Hematopoietic multipotent progenitor cell treated with erythropoietin and hydrocortisone succinate and interleukin-3 and kit ligand, for 6 days (in vitro differentiated cells): Measurements from ENCODE around the gene G6PD.
"Not testable (repeated sequence)": the region's sequence is repeated elsewhere in the genome, so short reads cannot be mapped to it uniquely, and the experiment has no call there.

Source experiments
- DNase-seq: peaks from one replicate; pipeline ENCODE4 v3.0.0-alpha.2; 2015

The G6PD gene

GRCh38 chrX:154513716-154514115 is 32.9 kb downstream of the G6PD start:
- no peak for DNase-seq

- no peak for DNase-seq
Observed at GRCh38 chrX:154512879-154513553, 33.6 kb downstream of the G6PD start.

- no peak for DNase-seq
Observed at GRCh38 chrX:154511761-154512160, 34.9 kb downstream of the G6PD start.

- DNase-seq: no peak
Observed at GRCh38 chrX:154509455-154509854, 37.2 kb downstream of the G6PD start.

- DNase-seq: no peak
Observed at GRCh38 chrX:154508384-154508745, 38.3 kb downstream of the G6PD start.

- DNase-seq: no peak
Observed at GRCh38 chrX:154507673-154508383, 38.8 kb downstream of the G6PD start.

- DNase-seq: no peak
Observed at GRCh38 chrX:154506483-154507332, 39.9 kb downstream of the G6PD start.

GRCh38 chrX:154505734-154506133 is 40.9 kb downstream of the G6PD start:
- DNase-seq: no peak

- no peak for DNase-seq
Observed at GRCh38 chrX:154502989-154503388, 43.7 kb downstream of the G6PD start.

- no peak for DNase-seq
Observed at GRCh38 chrX:154502098-154502497, 44.5 kb downstream of the G6PD start.

- DNase-seq: not testable (repeated sequence)
Observed at GRCh38 chrX:154501423-154501822, 45.2 kb downstream of the G6PD start.

- not testable (repeated sequence) for DNase-seq
Observed at GRCh38 chrX:154496591-154497137, 50.0 kb downstream of the G6PD start.

- peak; percentile 92 for DNase-seq
Observed at GRCh38 chrX:154495472-154495922, 51.1 kb downstream of the G6PD start.

- no peak for DNase-seq
Observed at GRCh38 chrX:154494715-154495114, 51.9 kb downstream of the G6PD start.

GRCh38 chrX:154490414-154491083 is 56.1 kb downstream of the G6PD start, which contains the start of gene SLC10A3:
SLC10A3 (minus strand) TSS chrX:154490629; CDS start chrX:154488940, 1,689 bp downstream.
- DNase-seq: peak; percentile 93

GRCh38 chrX:154490021-154490413 is 56.6 kb downstream of the G6PD start:
- peak; percentile 51 for DNase-seq

- DNase-seq: no peak
Observed at GRCh38 chrX:154489182-154489581, 57.5 kb downstream of the G6PD start.

GRCh38 chrX:154488336-154489075 is 58.1 kb downstream of the G6PD start:
- DNase-seq: no peak

GRCh38 chrX:154487518-154488290 is 58.9 kb downstream of the G6PD start:
- DNase-seq: no peak

- DNase-seq: peak; percentile 72
Observed at GRCh38 chrX:154486396-154487207, 60.0 kb downstream of the G6PD start, which contains the start of gene UBL4A. UBL4A (minus strand) TSS chrX:154486615; CDS start chrX:154486584, 31 bp downstream.
